Astrocyte of the spinal cord (primary cell): ENCODE data around the gene LMTK3.
"Not testable (repeated sequence)": the region's sequence is repeated elsewhere in the genome, so short reads cannot be mapped to it uniquely, and the experiment has no call there.

Source experiments
- DNase-seq: peaks from one replicate; pipeline ENCODE4 v3.0.0; 2011; ENCODE audit warnings: low read depth, low spot score
- H3K4me3 ChIP-seq: 2 replicates; pipeline ENCODE4 v1.5.1; 2011; ENCODE audit warnings: low read depth, mild to moderate bottlenecking, low read length, moderate library complexity
- in situ Hi-C: cut with HindIII; loops from 2 replicates; pipeline ENCODE4 v1.10.0; 2017; ENCODE audit warnings: low sequenced_read_pairs
- TF ChIP-seq, protein P1 (sequence below): IDR thresholded peaks from 2 replicates; pipeline ENCODE4 v1.5.1; 2012; ENCODE audit warnings: low read depth, mild to moderate bottlenecking, low read length, inconsistent platforms

LMTK3 gene

GRCh38 chr19:48539503-48540096, 28.0 kb upstream of the LMTK3 start:
- peak; percentile 33 for DNase-seq
- in situ Hi-C loops, result no loop called here
- H3K4me3 ChIP-seq, result no peak overlapping the region
- TF ChIP-seq, protein P1, sequence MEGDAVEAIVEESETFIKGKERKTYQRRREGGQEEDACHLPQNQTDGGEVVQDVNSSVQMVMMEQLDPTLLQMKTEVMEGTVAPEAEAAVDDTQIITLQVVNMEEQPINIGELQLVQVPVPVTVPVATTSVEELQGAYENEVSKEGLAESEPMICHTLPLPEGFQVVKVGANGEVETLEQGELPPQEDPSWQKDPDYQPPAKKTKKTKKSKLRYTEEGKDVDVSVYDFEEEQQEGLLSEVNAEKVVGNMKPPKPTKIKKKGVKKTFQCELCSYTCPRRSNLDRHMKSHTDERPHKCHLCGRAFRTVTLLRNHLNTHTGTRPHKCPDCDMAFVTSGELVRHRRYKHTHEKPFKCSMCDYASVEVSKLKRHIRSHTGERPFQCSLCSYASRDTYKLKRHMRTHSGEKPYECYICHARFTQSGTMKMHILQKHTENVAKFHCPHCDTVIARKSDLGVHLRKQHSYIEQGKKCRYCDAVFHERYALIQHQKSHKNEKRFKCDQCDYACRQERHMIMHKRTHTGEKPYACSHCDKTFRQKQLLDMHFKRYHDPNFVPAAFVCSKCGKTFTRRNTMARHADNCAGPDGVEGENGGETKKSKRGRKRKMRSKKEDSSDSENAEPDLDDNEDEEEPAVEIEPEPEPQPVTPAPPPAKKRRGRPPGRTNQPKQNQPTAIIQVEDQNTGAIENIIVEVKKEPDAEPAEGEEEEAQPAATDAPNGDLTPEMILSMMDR, result no peak

DNA sequence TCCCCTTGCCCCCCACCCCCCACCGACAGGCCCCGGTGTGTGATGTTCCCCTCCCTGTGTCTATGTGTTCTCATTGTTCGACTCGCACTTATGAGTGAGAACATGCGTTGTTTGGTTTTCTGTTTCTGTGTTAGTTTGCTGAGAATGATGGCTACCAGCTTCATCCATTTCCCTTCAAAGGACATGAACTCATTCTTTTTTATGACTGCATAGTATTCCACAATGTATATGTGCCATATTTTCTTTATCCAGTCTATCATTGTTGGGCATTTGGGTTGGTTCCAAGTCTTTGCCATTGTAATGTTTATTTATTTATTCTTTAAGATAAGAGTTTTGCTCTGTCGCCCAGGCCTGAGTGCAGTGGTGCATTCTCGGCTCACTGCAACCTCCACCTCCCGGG, 26.4 kb upstream of the LMTK3 start:
- in situ Hi-C loops, H3K4me3 ChIP-seq, DNase-seq: not testable (repeated sequence)

- TF ChIP-seq, protein P1, result no peak
- no peak for DNase-seq
- in situ Hi-C loops, result no loop called here
- no peak overlapping the region for H3K4me3 ChIP-seq
Measured at GRCh38 chr19:48537541-48537940, 25.9 kb upstream of the LMTK3 start.

GRCh38 chr19:48533770-48534169, 22.1 kb upstream of the LMTK3 start:
- no peak for DNase-seq
- in situ Hi-C loops, result no loop called here
- H3K4me3 ChIP-seq, result no peak overlapping the region
- TF ChIP-seq, protein P1, result no peak

- TF ChIP-seq, protein P1, result no peak
- no peak for DNase-seq
- no peak overlapping the region for H3K4me3 ChIP-seq
- in situ Hi-C loops, result no loop called here
Measured at GRCh38 chr19:48530770-48531169, 19.1 kb upstream of the LMTK3 start.

DNA sequence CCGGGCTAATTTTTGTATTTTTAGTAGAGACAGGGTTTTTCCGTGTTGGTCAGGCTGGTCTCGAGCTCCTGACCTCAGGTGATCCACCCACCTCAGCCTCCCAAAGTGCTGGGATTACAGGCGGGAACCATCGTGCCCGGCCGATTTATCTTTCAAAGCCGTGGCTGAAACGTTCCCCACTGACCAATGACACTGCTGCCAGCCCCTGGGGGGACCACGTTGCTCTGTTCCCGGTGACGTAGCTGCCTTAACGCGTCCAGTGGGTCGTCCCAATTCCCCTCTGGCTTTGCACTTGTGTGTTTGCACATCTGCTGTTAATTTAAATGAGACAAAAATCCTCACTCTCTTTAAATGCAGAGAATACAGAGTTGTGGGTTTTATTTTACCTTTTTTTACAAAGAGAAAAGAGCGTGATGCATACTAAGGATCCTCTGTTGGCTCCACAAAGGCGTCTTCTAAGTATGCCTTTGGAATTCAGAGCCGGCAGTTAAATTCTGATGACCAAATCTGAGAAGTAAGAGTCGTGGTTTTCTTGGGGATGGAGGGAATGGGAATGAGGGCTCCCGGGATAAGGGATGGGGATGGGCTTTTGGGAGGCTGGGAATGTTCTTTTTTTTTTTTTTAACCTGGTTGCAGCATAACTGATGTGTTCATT, 18.6 kb upstream of the LMTK3 start:
- in situ Hi-C loops, result no loop called here
- no peak for DNase-seq
- TF ChIP-seq, protein P1, result no peak
- H3K4me3 ChIP-seq, result no peak overlapping the region

GRCh38 chr19:48529156-48529555, 17.5 kb upstream of the LMTK3 start:
- H3K4me3 ChIP-seq, result no peak overlapping the region
- DNase-seq, result no peak
- in situ Hi-C loops, result no loop called here
- TF ChIP-seq, protein P1, result no peak
